ENCODE data around the gene CYP26A1.

CYP26A1 gene

GRCh38 chr10:93126483-93127052, 52.9 kb downstream of the CYP26A1 start:
- DNase-seq: no peak
